ENCODE measurements around the gene STK4. TPM values are rescaled to one million over a fixed set of nuclear protein-coding genes. Genes with fewer than 3 reads are reported as not detected.

STK4 gene
- total RNA-seq (2021) (43.7 and 60.9 TPM in 2 replicates), Bru-seq, nascent RNA (percentile 92 among the genes with signal in this experiment), BruChase-seq, experiment 1, labeled RNA remaining after a 2-hour chase (percentile 87 among the genes with signal in this experiment), BruChase-seq, experiment 2, labeled RNA remaining after a 6-hour chase (percentile 87 among the genes with signal in this experiment)
- long read RNA-seq, full-length matches to known transcripts, result 9 of 28 reads
- long read RNA-seq, partial matches to known transcripts, result 4 of 28 reads
- long read RNA-seq, other reads (novel, unspliced or antisense), result 15 of 28 reads

DNA sequence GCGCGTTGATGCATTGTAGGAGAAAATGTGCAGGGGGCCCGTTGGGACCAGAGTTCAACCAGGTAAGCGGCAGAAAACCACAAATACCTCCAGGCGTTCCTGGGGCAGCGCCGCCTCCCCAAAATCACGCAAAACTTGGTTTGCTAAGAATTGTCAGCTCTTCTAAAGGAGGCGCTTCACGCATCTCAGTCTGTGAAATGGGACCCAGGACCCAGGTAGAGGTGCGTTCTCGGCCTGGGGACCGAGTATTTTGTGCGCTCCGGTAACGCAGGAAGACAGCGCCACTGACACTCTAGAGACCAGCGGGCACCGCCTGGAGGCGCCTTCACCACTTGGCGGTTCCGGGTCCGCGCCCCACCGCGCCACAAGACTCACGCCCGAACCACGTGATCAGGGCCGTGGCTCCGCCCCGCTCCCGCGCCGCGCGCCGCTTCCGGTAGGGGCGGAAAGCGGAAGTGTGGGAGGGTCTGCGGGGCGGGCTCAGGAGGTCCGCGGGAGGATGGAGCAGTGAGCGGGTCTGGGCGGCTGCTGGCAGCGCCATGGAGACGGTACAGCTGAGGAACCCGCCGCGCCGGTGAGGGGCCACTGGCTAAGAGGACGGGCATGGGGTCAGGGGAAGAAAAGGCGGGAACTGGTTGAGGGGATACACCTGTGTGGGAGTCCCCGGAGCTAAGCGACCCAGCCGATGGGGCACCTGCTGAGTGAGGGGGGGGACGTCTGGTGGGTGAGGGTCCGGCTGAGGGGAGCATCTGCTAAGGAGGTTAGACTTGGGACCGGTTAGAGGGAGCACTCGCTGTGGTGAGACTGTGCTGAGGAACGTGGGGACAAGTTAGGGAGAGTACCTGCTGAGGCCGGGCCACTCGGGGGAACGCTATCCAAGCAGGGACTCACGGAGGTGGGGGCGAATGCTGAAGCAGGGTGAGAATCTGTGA, at the start of gene STK4:
TSS of gene STK4 (plus strand) at position 483 of the 932 bp plus-strand sequence. CDS start at position 540, 57 bp downstream.
- BruUV-seq (replicated peaks), result TSS peak; percentile 91
- no peaks in the 10 kb centered on the region for H3K27me3 ChIP-seq (ENCODE audit: insufficient read depth, low read depth)
- no peaks in the 10 kb centered on the region for H3K9me2 ChIP-seq (ENCODE audit: insufficient read depth)
- DNase-seq, result peak; percentile 87 to 97
- peaks cover 43% of the 10 kb centered on the region for H3K4me1 ChIP-seq (replicated peaks; ENCODE audit: insufficient read depth)
- peaks cover 53% of the 10 kb centered on the region for H3K79me2 ChIP-seq (ENCODE audit: low read depth)
- TF ChIP-seq, protein P1, sequence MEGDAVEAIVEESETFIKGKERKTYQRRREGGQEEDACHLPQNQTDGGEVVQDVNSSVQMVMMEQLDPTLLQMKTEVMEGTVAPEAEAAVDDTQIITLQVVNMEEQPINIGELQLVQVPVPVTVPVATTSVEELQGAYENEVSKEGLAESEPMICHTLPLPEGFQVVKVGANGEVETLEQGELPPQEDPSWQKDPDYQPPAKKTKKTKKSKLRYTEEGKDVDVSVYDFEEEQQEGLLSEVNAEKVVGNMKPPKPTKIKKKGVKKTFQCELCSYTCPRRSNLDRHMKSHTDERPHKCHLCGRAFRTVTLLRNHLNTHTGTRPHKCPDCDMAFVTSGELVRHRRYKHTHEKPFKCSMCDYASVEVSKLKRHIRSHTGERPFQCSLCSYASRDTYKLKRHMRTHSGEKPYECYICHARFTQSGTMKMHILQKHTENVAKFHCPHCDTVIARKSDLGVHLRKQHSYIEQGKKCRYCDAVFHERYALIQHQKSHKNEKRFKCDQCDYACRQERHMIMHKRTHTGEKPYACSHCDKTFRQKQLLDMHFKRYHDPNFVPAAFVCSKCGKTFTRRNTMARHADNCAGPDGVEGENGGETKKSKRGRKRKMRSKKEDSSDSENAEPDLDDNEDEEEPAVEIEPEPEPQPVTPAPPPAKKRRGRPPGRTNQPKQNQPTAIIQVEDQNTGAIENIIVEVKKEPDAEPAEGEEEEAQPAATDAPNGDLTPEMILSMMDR (conservative IDR thresholded peaks at IDR 0.05), result peak; percentile 49; the same call in 1 of the 2 replicates
- no peak for TF ChIP-seq EZH2 (IDR thresholded peaks at IDR 0.05; ENCODE audit: low read depth)
- POLR2A ChIA-PET (ENCODE audit: unreplicated experiment), result interaction anchor here (0.7 kb wide), 1 partner anchor 172 kb away, joined by 3 read pairs; no protein-coding TSS in a partner anchor
- intact Hi-C loops (cut with micrococcal nuclease; ENCODE audit: unreplicated experiment), result no loop called here
- no peaks in the 10 kb centered on the region for H3K36me3 ChIP-seq (ENCODE audit: low read depth)
- H3F3A ChIP-seq (ENCODE audit: insufficient read depth, low read depth), result 0 out of 2 replicates have a peak, but pooled peaks cover 9% of the 10 kb centered on the region
- H3K4me3 ChIP-seq, result peak within 1 kb of the TSS; percentile 76
- peaks cover 3% of the 10 kb centered on the region; the same call in 1 of the 2 replicates for H4K20me1 ChIP-seq (ENCODE audit: insufficient read depth)
- H3K9me3 ChIP-seq (ENCODE audit: insufficient read depth, low read depth), result no peaks in the 10 kb centered on the region
- peak within 1 kb of the TSS; percentile 88 for H3K4me2 ChIP-seq
- peak within 1 kb of the TSS; percentile 96 for H2AFZ ChIP-seq
- peak within 1 kb of the TSS; percentile 27 for H3K27ac ChIP-seq
- CTCF ChIA-PET, result no interaction called here

DNA sequence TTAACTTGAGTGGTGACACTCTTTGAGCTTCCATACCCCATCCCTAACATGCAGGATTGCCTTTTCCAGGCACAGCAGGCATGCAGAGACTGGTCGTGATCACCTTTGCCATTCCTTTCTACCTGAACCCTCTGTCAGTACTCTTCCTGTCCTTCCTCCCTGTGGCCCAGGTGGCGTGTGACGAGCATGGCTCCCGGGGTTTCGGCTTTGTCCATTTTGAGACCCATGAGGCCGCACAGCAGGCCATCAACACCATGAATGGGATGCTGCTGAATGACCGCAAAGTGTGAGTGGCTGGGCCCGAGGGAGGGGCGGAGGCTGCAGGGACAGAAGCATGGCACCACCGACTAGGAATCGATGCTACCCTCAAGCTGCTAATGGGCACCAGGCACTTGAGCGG, 49.7 kb upstream of the STK4 start:
- BruUV-seq (replicated peaks), result no TSS peak

More for the DNA sequence above, 49.7 kb upstream of the STK4 start:
- no peaks in the 10 kb centered on the region for H3K27me3 ChIP-seq (ENCODE audit: insufficient read depth, low read depth)
- H2AFZ ChIP-seq, result no peak overlapping the region
- DNase-seq, result no peak
- no peaks in the 10 kb centered on the region; the same call in 1 of the 2 replicates for H3F3A ChIP-seq (ENCODE audit: insufficient read depth, low read depth)
- no peaks in the 10 kb centered on the region for H3K9me3 ChIP-seq (ENCODE audit: insufficient read depth, low read depth)
- peaks cover 4% of the 10 kb centered on the region; the same call in 1 of the 2 replicates for H3K4me1 ChIP-seq (replicated peaks; ENCODE audit: insufficient read depth)
- no peak for TF ChIP-seq EZH2 (IDR thresholded peaks at IDR 0.05; ENCODE audit: low read depth)
- TF ChIP-seq, protein P1 (conservative IDR thresholded peaks at IDR 0.05), result no peak
- H3K9me2 ChIP-seq (ENCODE audit: insufficient read depth), result no peaks in the 10 kb centered on the region
- H3K36me3 ChIP-seq (ENCODE audit: low read depth), result peaks cover 22% of the 10 kb centered on the region
- no peak overlapping the region for H3K4me3 ChIP-seq
- peaks cover 12% of the 10 kb centered on the region; the same call in 1 of the 2 replicates for H3K79me2 ChIP-seq (ENCODE audit: low read depth)
- POLR2A ChIA-PET (ENCODE audit: unreplicated experiment), result interaction anchor here (0.7 kb wide), 1 partner anchor 653 kb away, joined by 7 read pairs; no protein-coding TSS in a partner anchor
- H3K4me2 ChIP-seq, result no peak overlapping the region
- CTCF ChIA-PET, result no interaction called here
- intact Hi-C loops (cut with micrococcal nuclease; ENCODE audit: unreplicated experiment), result no loop called here
- no peak overlapping the region for H3K27ac ChIP-seq
- H4K20me1 ChIP-seq (ENCODE audit: insufficient read depth), result no peaks in the 10 kb centered on the region
